GM12878 (cell line): ENCODE results near the gene GANAB. TPM values are rescaled to one million over a fixed set of nuclear protein-coding genes. Genes with fewer than 3 reads are reported as not detected.

ENCODE experiments used
- ATF2 ChIP-seq: IDR thresholded peaks from 2 replicates; pipeline ENCODE4 v1.6.1; 2012; ENCODE audit warnings: low read length, inconsistent platforms
- EGR1 ChIP-seq, 2 experiments: IDR thresholded peaks; 1 replicate in 1 of 2; 2 replicates in 1 of 2; pipeline ENCODE4 v1.6.1; 2011 to 2012; ENCODE audit warnings: low read depth in 2 of 2, low read length in 2 of 2, borderline replicate concordance in 1 of 2, mild to moderate bottlenecking in 1 of 2, moderate library complexity in 1 of 2
- FOXK2 ChIP-seq: fragments of 450-650 bp; IDR thresholded peaks from 2 replicates; pipeline ENCODE4 v1.6.1; 2017; ENCODE audit warnings: mild to moderate bottlenecking, moderate library complexity
- IRF5 ChIP-seq: fragments of 450-650 bp; IDR thresholded peaks from 2 replicates; pipeline ENCODE4 v1.6.1; 2017; ENCODE audit warnings: borderline replicate concordance
- MEF2A ChIP-seq: IDR thresholded peaks from 2 replicates; pipeline ENCODE4 v1.6.1; 2011; ENCODE audit warnings: low read depth, mild to moderate bottlenecking, low read length, moderate library complexity; ENCODE audit not compliant: insufficient read depth
- NFYB ChIP-seq: IDR thresholded peaks from 2 replicates; pipeline ENCODE4 v1.6.1; 2011; ENCODE audit warnings: low read depth, mild to moderate bottlenecking, low read length, improper control_type of control experiment, moderate library complexity; ENCODE audit not compliant: insufficient read depth
- NR2F1 ChIP-seq: fragments of 450-650 bp; conservative IDR thresholded peaks from 2 replicates; pipeline ENCODE4 v1.6.1; 2017; ENCODE audit warnings: mild to moderate bottlenecking
- POLR2AphosphoS5 ChIP-seq: IDR thresholded peaks from 2 replicates; pipeline ENCODE4 v1.6.1; 2011; ENCODE audit warnings: mild to moderate bottlenecking, low read length, inconsistent platforms
- RAD21 ChIP-seq: IDR thresholded peaks from 2 replicates; pipeline ENCODE4 v1.6.1; 2011; ENCODE audit warnings: mild to moderate bottlenecking, low read depth, low read length, moderate library complexity; ENCODE audit not compliant: insufficient read depth
- RCOR1 ChIP-seq: conservative IDR thresholded peaks from 2 replicates; pipeline ENCODE4 v1.6.1; 2012; ENCODE audit warnings: low read depth, low read length, improper control_type of control experiment
- REST ChIP-seq: IDR thresholded peaks from 2 replicates; pipeline ENCODE4 v1.6.1; 2012; ENCODE audit warnings: mild to moderate bottlenecking, low read depth, low read length
- SREBF1 ChIP-seq: IDR thresholded peaks from 2 replicates; pipeline ENCODE4 v1.6.1; 2012; ENCODE audit warnings: mild to moderate bottlenecking, low read length
- SUZ12 ChIP-seq: fragments of 200-600 bp; sonication (generic); IDR thresholded peaks from one replicate; pipeline ENCODE4 v1.6.1; 2018; ENCODE audit warnings: antibody characterized with exemption, mild to moderate bottlenecking; ENCODE audit not compliant: unreplicated experiment
- ZNF217 ChIP-seq: fragments of 450-650 bp; IDR thresholded peaks from 2 replicates; pipeline ENCODE4 v1.6.1; 2017; ENCODE audit warnings: antibody characterized with exemption, mild to moderate bottlenecking
- polyA plus RNA-seq, 11 experiments: library from polyadenylated mRNA; depleted of rRNA in 4 of 11; unstranded in 6 of 11; stranded (reverse) in 5 of 11; fragments of >200 nt; fragmentation: Nextera tagmentation in 4 of 11; fragmentation: Illumina TruSeq in 1 of 11; extraction: Ambion mirVana in 4 of 11; extraction: Trizol in 1 of 11; gene quantifications; 1 replicate in 1 of 11; 2 replicates in 10 of 11; pipeline versions ENCODE4 v1.2.1 to v1.2.3, GENCODE V29; 2011 to 2016; ENCODE audit warnings: inconsistent platforms in 2 of 11, missing spikeins in 2 of 11, low read depth in 1 of 11
- total RNA-seq, 4 experiments: library from RNA; depleted of rRNA in 3 of 4; stranded (reverse); fragments of >200 nt in 3 of 4; fragmentation: Illumina TruSeq in 1 of 4; extraction: Trizol in 1 of 4; gene quantifications; 2 replicates each; pipeline versions ENCODE4 v1.2.1 to v1.2.3, GENCODE V29; 2013 to 2021
- TF ChIP-seq, protein P1 (sequence below): fragments of 450-650 bp; IDR thresholded peaks from 2 replicates; pipeline ENCODE4 v1.6.1; 2017; ENCODE audit warnings: mild to moderate bottlenecking, low read depth, inconsistent platforms; ENCODE audit not compliant: poor library complexity, severe bottlenecking
- TF ChIP-seq, protein P2 (sequence below): fragments of 450-650 bp; IDR thresholded peaks from 2 replicates; pipeline ENCODE4 v1.6.1; 2018; ENCODE audit warnings: mild to moderate bottlenecking, low read depth, moderate library complexity; ENCODE audit not compliant: partially characterized antibody

The GANAB gene
- total and polyA plus RNA-seq, 10 of the 15 experiments (the other 5 are each of a cell fraction or from before 2014, with no cell fraction given) = 4.5 to 175 (median 102) TPM

GRCh38 chr11:62671608-62672389 is 25.4 kb upstream of the GANAB start, which contains the start of the genes LBHD1 and UQCC3 (continued):
- TF ChIP-seq EGR1 (IDR thresholded peaks at IDR 0.05; ENCODE audit: borderline replicate concordance in 1 of 2, low read depth in 2 of 2, low read length in 2 of 2) = peak in 1 of 2 experiments; percentile 48; a peak in 1 of 3 replicates
- TF ChIP-seq IRF5 = no peak
- no peak for TF ChIP-seq SREBF1
- TF ChIP-seq RCOR1 = no peak
- no peak for TF ChIP-seq REST
- TF ChIP-seq MEF2A = peak; percentile 56; the same call in 1 of the 2 replicates
- TF ChIP-seq, protein P1, sequence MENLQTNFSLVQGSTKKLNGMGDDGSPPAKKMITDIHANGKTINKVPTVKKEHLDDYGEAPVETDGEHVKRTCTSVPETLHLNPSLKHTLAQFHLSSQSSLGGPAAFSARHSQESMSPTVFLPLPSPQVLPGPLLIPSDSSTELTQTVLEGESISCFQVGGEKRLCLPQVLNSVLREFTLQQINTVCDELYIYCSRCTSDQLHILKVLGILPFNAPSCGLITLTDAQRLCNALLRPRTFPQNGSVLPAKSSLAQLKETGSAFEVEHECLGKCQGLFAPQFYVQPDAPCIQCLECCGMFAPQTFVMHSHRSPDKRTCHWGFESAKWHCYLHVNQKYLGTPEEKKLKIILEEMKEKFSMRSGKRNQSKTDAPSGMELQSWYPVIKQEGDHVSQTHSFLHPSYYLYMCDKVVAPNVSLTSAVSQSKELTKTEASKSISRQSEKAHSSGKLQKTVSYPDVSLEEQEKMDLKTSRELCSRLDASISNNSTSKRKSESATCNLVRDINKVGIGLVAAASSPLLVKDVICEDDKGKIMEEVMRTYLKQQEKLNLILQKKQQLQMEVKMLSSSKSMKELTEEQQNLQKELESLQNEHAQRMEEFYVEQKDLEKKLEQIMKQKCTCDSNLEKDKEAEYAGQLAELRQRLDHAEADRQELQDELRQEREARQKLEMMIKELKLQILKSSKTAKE = no peak
- TF ChIP-seq POLR2AphosphoS5 = peak; percentile 92
- TF ChIP-seq, protein P2, sequence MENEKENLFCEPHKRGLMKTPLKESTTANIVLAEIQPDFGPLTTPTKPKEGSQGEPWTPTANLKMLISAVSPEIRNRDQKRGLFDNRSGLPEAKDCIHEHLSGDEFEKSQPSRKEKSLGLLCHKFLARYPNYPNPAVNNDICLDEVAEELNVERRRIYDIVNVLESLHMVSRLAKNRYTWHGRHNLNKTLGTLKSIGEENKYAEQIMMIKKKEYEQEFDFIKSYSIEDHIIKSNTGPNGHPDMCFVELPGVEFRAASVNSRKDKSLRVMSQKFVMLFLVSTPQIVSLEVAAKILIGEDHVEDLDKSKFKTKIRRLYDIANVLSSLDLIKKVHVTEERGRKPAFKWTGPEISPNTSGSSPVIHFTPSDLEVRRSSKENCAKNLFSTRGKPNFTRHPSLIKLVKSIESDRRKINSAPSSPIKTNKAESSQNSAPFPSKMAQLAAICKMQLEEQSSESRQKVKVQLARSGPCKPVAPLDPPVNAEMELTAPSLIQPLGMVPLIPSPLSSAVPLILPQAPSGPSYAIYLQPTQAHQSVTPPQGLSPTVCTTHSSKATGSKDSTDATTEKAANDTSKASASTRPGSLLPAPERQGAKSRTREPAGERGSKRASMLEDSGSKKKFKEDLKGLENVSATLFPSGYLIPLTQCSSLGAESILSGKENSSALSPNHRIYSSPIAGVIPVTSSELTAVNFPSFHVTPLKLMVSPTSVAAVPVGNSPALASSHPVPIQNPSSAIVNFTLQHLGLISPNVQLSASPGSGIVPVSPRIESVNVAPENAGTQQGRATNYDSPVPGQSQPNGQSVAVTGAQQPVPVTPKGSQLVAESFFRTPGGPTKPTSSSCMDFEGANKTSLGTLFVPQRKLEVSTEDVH = peak; percentile 53
- peak; percentile 82 for TF ChIP-seq NFYB
- no peak for TF ChIP-seq ATF2
- TF ChIP-seq FOXK2 = no peak
- TF ChIP-seq SUZ12 = no peak
- no peak for TF ChIP-seq RAD21
- peak; percentile 73 for TF ChIP-seq NR2F1
- no peak for TF ChIP-seq ZNF217
